IPS DF 4.7 (cell line): Measurements from ENCODE around the gene DESI2.
A peak's percentile ranks its signal among the peaks of the same experiment; 100 is the strongest.

Experiments used
- DNase-seq: peaks from one replicate; pipeline ENCODE4 v3.0.0-alpha.2; 2013; ENCODE audit warnings: low spot score; ENCODE audit errors: extremely low read depth

DESI2 gene

GRCh38 chr1:244652623-244653438 lies at the start of gene DESI2:
Gene DESI2, plus strand, starts transcription at chr1:244653126. Its CDS starts 188 bp downstream, at chr1:244653314.
- DNase-seq = peak; percentile 97

- DNase-seq = no peak
Measured at GRCh38 chr1:244603498-244603897, 49.4 kb upstream of the DESI2 start.

GRCh38 chr1:244605835-244606370 lies 47.0 kb upstream of the DESI2 start:
- DNase-seq = no peak

GRCh38 chr1:244614113-244614836 lies 38.7 kb upstream of the DESI2 start:
- DNase-seq = no peak

GRCh38 chr1:244614879-244615278 lies 38.0 kb upstream of the DESI2 start:
- no peak for DNase-seq

- DNase-seq = no peak
Measured at GRCh38 chr1:244615301-244615700, 37.6 kb upstream of the DESI2 start.

GRCh38 chr1:244626709-244627108 lies 26.2 kb upstream of the DESI2 start:
- no peak for DNase-seq

GRCh38 chr1:244628789-244629188 lies 24.1 kb upstream of the DESI2 start:
- no peak for DNase-seq

GRCh38 chr1:244633140-244633539 lies 19.8 kb upstream of the DESI2 start:
- DNase-seq = no peak

GRCh38 chr1:244634546-244634945 lies 18.4 kb upstream of the DESI2 start:
- no peak for DNase-seq

GRCh38 chr1:244636488-244637259 lies 16.3 kb upstream of the DESI2 start:
- DNase-seq = no peak

GRCh38 chr1:244639561-244639960 lies 13.4 kb upstream of the DESI2 start:
- DNase-seq = no peak

GRCh38 chr1:244640917-244641316 lies 12.0 kb upstream of the DESI2 start:
- DNase-seq = no peak

- no peak for DNase-seq
Measured at GRCh38 chr1:244642526-244642925, 10.4 kb upstream of the DESI2 start.

GRCh38 chr1:244642988-244643387 lies 9.9 kb upstream of the DESI2 start:
- DNase-seq = no peak

GRCh38 chr1:244645414-244645813 lies 7.5 kb upstream of the DESI2 start:
- no peak for DNase-seq

GRCh38 chr1:244645890-244646289 lies 7.0 kb upstream of the DESI2 start:
- DNase-seq = no peak

- no peak for DNase-seq
Measured at GRCh38 chr1:244647819-244648218, 5.1 kb upstream of the DESI2 start.

- no peak for DNase-seq
Measured at GRCh38 chr1:244651956-244652622, 837 bp upstream of the DESI2 start.

- no peak for DNase-seq
Measured at GRCh38 chr1:244653439-244654107, 647 bp downstream of the DESI2 start.
